Neural progenitor cell (in vitro differentiated cells): ENCODE data around the gene CDC16.
"Not testable (repeated sequence)": the region's sequence is repeated elsewhere in the genome, so short reads cannot be mapped to it uniquely, and the experiment has no call there.

Experiments used
- CTCF ChIP-seq: fragments of 200-600 bp; sonication (generic); IDR thresholded peaks from 2 replicates; pipeline ENCODE4 v1.5.1; 2017; ENCODE audit warnings: antibody characterized with exemption, mild to moderate bottlenecking
- EZH2 ChIP-seq: fragments of 200-600 bp; sonication (generic); IDR thresholded peaks from 2 replicates; pipeline ENCODE4 v1.6.1; 2017; ENCODE audit warnings: antibody characterized with exemption, mild to moderate bottlenecking, moderate library complexity
- EZH2phosphoT487 ChIP-seq: fragments of 200-600 bp; sonication (generic); IDR thresholded peaks from 2 replicates; pipeline ENCODE4 v1.6.1; 2017; ENCODE audit warnings: antibody characterized with exemption

DNA sequence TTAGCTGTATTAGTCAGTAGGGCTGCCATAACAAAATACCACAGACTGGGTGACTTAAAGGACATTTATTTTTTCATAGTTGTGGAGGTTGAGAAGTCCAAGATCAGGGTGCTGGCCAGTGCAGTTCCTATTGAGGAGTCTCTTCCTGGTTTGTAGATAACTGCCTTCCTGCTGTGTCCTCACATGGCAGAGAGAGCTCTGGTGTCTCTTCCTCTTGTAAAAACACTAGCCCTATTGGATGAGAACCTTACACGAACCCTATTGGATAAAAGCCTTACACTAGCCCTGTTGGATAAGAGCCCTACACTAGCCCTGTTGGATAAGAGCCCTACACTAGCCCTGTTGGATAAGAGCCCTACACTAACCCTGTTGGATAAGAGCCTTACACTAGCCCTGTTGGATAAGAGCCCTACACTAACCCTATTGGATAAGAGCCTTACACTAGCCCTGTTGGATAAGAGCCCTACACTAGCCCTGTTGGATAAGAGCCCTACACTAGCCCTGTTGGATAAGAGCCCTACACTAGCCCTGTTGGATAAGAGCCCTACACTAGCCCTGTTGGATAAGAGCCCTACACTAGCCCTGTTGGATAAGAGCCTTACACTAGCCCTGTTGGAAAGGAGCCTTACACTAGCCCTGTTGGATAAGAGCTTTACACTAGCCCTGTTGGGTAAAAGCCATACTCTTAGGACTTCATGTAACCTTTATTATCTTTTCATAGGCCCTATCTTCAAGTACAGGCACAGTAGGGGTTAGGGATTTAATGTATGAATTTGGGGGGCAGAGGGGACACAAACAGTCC, 17.1 kb downstream of the CDC16 start:
- TF ChIP-seq CTCF, EZH2phosphoT487, EZH2: not testable (repeated sequence)
